ENCODE data around the gene SDHAF4.

The SDHAF4 gene

GRCh38 chr6:70620746-70621145, 54.0 kb downstream of the SDHAF4 start:
- H3K27me3 ChIP-seq (ENCODE audit: low read depth, low read length) = no peaks in the 10 kb centered on the region
- H3K79me2 ChIP-seq (ENCODE audit: low read length) = no peaks in the 10 kb centered on the region
- no peak overlapping the region for H3K27ac ChIP-seq (ENCODE audit: low read length)
- H4K20me1 ChIP-seq (ENCODE audit: insufficient read depth, low read length) = no peaks in the 10 kb centered on the region
- TF ChIP-seq CTCF (IDR thresholded peaks at IDR 0.05; ENCODE audit: low read depth, low read length) = no peak
- TF ChIP-seq EZH2phosphoT487 (IDR thresholded peaks at IDR 0.05; ENCODE audit: low read depth) = no peak
- no peaks in the 10 kb centered on the region for H3K4me1 ChIP-seq (ENCODE audit: low read length)
- H3K4me3 ChIP-seq (ENCODE audit: low read length) = no peak overlapping the region
- no peaks in the 10 kb centered on the region for H3K36me3 ChIP-seq (replicated peaks; ENCODE audit: low read depth, low read length)
- no peaks in the 10 kb centered on the region for H3K9me3 ChIP-seq (ENCODE audit: insufficient read depth, low read length)
- no peak overlapping the region for H2AFZ ChIP-seq (ENCODE audit: low read depth, low read length)
- no peak overlapping the region for H3K4me2 ChIP-seq (ENCODE audit: low read length)
- H3K9ac ChIP-seq (ENCODE audit: low read length) = no peak overlapping the region

- H3K4me2 ChIP-seq (ENCODE audit: low read length) = no peak overlapping the region
- no peak overlapping the region for H2AFZ ChIP-seq (ENCODE audit: low read depth, low read length)
- no peak overlapping the region for H3K9ac ChIP-seq (ENCODE audit: low read length)
- H3K27ac ChIP-seq (ENCODE audit: low read length) = no peak overlapping the region
- H3K9me3 ChIP-seq (ENCODE audit: insufficient read depth, low read length) = no peaks in the 10 kb centered on the region
- no peaks in the 10 kb centered on the region for H3K36me3 ChIP-seq (replicated peaks; ENCODE audit: low read depth, low read length)
- no peaks in the 10 kb centered on the region for H3K27me3 ChIP-seq (ENCODE audit: low read depth, low read length)
- TF ChIP-seq CTCF (IDR thresholded peaks at IDR 0.05; ENCODE audit: low read depth, low read length) (no peak), EZH2phosphoT487 (IDR thresholded peaks at IDR 0.05; ENCODE audit: low read depth) (no peak)
- no peak overlapping the region for H3K4me3 ChIP-seq (ENCODE audit: low read length)
- H3K4me1 ChIP-seq (ENCODE audit: low read length) = no peaks in the 10 kb centered on the region
- no peaks in the 10 kb centered on the region for H4K20me1 ChIP-seq (ENCODE audit: insufficient read depth, low read length)
- no peaks in the 10 kb centered on the region for H3K79me2 ChIP-seq (ENCODE audit: low read length)
Measured at GRCh38 chr6:70622461-70622860, 55.7 kb downstream of the SDHAF4 start.

- Histone ChIP-seq H2AFZ (ENCODE audit: low read depth, low read length) (no peak overlapping the region), H3K27ac (ENCODE audit: low read length) (no peak overlapping the region), H3K27me3 (ENCODE audit: low read depth, low read length) (no peaks in the 10 kb centered on the region), H3K4me3 (ENCODE audit: low read length) (no peak overlapping the region), H3K9me3 (ENCODE audit: insufficient read depth, low read length) (no peaks in the 10 kb centered on the region), H3K79me2 (ENCODE audit: low read length) (no peaks in the 10 kb centered on the region), H4K20me1 (ENCODE audit: insufficient read depth, low read length) (no peaks in the 10 kb centered on the region), H3K9ac (ENCODE audit: low read length) (no peak overlapping the region), H3K4me1 (ENCODE audit: low read length) (no peaks in the 10 kb centered on the region), H3K4me2 (ENCODE audit: low read length) (no peak overlapping the region), H3K36me3 (replicated peaks; ENCODE audit: low read depth, low read length) (no peaks in the 10 kb centered on the region)
- no peak for TF ChIP-seq EZH2phosphoT487 (IDR thresholded peaks at IDR 0.05; ENCODE audit: low read depth)
- no peak for TF ChIP-seq CTCF (IDR thresholded peaks at IDR 0.05; ENCODE audit: low read depth, low read length)
Measured at GRCh38 chr6:70625436-70625835, 58.7 kb downstream of the SDHAF4 start.

GRCh38 chr6:70627500-70628254, 60.9 kb downstream of the SDHAF4 start:
- H3K27ac ChIP-seq (ENCODE audit: low read length) = no peak overlapping the region
- no peaks in the 10 kb centered on the region for H3K27me3 ChIP-seq (ENCODE audit: low read depth, low read length)
- H3K9me3 ChIP-seq (ENCODE audit: insufficient read depth, low read length) = no peaks in the 10 kb centered on the region
- H4K20me1 ChIP-seq (ENCODE audit: insufficient read depth, low read length) = no peaks in the 10 kb centered on the region
- no peak overlapping the region for H2AFZ ChIP-seq (ENCODE audit: low read depth, low read length)
- H3K4me2 ChIP-seq (ENCODE audit: low read length) = no peak overlapping the region
- H3K4me3 ChIP-seq (ENCODE audit: low read length) = no peak overlapping the region
- no peak for TF ChIP-seq CTCF (IDR thresholded peaks at IDR 0.05; ENCODE audit: low read depth, low read length)
- TF ChIP-seq EZH2phosphoT487 (IDR thresholded peaks at IDR 0.05; ENCODE audit: low read depth) = no peak
- H3K4me1 ChIP-seq (ENCODE audit: low read length) = no peaks in the 10 kb centered on the region
- H3K79me2 ChIP-seq (ENCODE audit: low read length) = no peaks in the 10 kb centered on the region
- H3K9ac ChIP-seq (ENCODE audit: low read length) = no peak overlapping the region
- H3K36me3 ChIP-seq (replicated peaks; ENCODE audit: low read depth, low read length) = no peaks in the 10 kb centered on the region

All from OCI-LY3 (cell line).